Left forelimb (tissue), 1 donor: ENCODE results near the gene TMEM256.
"Not testable (repeated sequence)": the region's sequence is repeated elsewhere in the genome, so short reads cannot be mapped to it uniquely, and the experiment has no call there.

Source experiments
- DNase-seq: peaks from one replicate; pipeline ENCODE4 v3.0.0-alpha.2; 2018; ENCODE audit warnings: low spot score

Gene TMEM256

DNA sequence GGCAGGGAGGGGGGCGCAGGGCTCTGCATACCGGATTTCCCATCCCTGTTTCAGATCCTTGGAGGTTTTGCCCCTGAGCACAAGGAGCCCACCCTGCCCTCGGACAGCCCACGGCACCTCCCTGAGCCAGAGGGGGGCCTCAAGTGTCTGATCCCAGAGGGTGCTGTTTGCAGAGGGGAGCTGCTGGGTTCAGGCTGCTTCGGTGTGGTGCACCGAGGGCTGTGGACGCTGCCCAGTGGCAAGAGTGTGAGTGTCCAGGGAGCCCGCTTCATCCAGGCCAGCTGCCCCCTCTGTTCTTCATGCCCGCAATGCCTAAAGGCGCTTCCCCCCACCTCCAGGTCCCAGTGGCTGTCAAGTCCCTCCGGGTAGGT lies 20.5 kb downstream of the TMEM256 start:
- no peak for DNase-seq

DNA sequence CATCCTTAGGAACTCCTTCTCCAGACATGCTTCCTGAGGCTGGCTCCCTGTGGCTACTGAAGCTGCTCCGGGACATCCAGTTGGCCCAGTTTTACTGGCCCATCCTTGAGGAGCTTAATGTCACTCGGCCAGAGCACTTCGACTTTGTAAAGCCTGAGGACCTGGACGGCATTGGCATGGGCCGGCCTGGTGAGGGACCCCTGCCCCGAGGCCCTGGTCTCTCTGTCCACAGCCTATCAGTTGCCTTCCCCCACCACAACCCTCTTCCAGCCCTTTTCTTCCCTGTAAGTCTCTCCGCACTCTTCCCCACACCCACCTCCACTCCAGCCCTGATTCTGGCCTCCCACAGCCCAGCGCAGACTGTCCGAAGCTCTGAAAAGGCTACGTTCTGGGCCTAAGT lies 21.0 kb downstream of the TMEM256 start:
- no peak for DNase-seq

DNA sequence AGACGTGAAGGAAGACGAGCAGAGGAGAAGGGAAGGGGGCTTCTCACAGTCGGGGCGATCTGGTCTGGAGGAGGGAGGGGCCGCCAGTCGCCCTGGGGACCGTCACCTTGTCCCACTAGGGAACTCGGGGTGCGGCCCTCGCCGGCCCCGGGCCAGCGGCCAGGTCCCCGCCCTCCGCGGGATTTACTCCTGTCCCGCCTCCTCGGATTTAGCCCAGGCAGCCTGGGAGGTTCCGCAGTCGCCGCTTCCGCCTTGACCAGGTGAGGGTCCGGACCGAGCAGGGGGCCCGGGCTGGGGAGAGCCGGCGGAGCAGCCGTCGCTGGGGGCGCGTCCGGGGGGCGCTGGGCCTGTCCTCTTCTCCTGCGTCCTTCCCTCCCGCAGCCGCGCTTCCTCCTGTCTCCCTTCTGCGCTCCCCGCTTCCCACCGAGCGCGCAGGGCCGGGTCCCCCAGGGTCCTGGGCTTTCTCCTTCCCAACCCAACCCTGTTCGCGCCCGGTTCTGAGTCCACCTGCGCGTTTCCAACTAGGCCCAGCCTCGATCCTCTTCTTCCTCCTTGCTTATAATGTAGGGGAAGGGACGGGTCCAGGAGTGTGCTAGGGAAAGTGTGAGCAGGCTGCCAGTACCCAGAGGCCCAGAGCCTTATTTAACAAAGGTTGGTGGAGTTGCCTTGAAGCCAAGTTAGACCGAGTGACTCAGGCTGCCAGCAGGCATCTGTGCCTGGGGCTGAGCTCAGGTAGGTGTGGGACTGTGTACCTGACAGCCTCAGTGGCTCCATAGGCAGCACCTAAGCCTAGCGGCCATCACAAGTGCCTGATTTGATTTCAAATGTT lies 22.8 kb downstream of the TMEM256 start, which contains the start of gene TNK1:
TSS of gene TNK1 (plus strand) at position 235 of the 829 bp plus-strand sequence. CDS start 1,838 bp downstream, outside the sequence.
- DNase-seq: no peak

DNA sequence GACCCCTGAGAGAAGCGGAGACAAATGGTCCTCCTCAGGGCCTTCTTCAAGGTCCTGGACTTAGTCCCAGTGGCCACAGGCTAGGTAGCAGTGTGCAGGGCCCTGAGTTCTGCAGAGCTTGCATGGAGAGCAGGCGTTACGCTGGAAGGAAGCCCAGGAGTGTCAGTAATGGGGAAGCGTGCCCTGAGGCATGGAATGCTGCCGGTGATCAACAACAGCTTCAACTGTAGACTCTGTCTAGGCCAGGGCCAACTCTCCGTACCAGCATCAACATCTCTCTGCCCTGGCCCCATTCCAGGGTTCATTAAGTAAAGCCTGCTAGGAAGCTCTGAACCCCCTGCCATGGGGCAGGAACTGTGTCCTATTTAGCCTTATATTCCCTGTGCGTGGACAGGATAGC lies 23.6 kb downstream of the TMEM256 start:
- no peak for DNase-seq

DNA sequence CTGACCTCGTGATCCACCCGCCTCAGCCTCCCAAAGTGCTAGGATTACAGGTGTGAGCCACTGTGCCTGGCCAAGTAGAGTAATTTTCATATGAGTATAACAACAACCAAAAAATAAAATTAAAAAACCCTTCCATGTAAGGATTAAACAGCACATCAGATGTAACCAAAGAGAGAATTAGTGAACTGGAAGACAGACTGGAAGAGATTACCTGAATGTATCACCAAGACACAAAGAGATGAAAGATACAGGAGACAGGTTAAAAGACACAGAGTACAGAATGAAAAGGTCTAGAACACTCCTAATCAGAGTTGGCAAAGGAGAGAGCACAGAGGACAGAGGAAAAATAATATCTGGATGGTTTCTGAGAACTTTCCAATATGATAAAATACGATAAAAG lies 24.8 kb downstream of the TMEM256 start:
- DNase-seq: no peak

DNA sequence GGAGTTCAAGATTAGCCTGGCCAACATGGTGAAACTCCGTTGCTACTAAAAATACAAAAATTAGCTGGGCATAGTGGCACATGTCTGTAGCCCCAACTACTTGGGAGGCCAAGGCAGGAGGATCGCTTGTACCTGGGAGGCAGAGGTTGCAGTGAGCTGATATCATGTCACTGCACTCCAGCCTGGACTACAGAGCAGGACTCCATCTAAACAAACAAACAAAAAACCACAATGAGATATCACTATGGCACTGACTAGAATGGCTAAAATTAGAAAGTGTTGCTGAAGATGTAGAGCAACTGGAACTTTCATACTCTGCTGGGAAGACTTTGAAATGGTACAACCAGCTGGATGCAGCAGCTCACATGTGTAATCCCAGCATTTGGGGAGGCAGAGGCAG lies 29.5 kb downstream of the TMEM256 start:
- DNase-seq: no peak

DNA sequence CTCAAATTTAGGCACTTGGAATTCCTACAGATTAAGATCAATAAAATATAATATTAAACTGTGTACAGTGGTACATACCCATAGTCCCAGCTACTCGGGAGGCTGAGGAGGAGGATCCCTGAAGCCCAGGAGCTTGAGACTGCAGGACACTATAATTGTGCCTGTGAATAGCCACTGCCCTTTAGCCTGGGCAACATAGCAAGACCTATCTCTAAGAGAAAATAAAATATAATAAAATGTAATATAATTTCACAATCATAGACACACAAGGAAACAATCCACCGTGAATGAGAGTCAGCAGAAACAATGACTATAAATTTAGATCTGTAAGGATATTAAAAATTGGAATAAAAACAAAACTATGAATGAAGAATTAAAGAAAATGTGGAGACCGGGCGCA lies 33.0 kb downstream of the TMEM256 start:
- DNase-seq: no peak

DNA sequence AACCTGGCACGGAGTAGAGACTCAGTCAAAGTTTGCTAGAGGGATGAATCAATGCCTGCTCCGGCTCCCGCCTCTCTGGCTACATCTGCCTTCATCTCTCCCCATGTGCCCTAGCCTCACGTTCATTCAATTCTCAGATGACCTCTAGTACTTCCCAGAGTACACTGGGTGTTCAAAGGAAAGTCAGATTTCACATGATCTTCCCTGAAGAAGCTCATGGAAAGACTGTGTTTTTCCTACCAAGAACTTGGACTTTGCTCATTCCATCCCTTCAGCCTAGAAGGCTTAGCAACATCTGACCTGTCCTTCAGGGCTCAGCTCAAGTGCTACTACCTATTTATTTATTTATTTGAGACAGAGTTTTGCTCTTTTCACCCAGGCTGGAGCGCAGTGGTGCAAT lies 34.1 kb downstream of the TMEM256 start:
- DNase-seq: no peak

DNA sequence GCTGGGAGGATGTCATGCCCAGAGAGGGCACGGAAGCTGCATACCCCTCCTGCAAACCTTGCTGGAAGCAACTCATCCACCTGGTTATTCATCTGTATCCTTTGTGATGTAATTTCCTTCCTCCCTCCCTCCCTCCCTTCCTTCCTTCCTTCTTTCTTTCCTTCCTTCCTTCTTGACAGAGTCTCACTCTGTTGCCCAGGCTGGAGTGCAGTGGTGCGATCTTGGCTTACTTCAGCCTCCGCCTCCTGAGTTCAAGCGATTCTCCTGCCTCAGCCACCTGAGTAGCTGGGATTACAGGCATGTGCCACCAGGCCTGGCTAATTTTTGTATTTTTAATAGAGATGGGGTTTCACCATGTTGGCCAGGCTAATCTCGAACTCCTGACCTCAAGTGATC lies 35.3 kb downstream of the TMEM256 start:
- DNase-seq: not testable (repeated sequence)

DNA sequence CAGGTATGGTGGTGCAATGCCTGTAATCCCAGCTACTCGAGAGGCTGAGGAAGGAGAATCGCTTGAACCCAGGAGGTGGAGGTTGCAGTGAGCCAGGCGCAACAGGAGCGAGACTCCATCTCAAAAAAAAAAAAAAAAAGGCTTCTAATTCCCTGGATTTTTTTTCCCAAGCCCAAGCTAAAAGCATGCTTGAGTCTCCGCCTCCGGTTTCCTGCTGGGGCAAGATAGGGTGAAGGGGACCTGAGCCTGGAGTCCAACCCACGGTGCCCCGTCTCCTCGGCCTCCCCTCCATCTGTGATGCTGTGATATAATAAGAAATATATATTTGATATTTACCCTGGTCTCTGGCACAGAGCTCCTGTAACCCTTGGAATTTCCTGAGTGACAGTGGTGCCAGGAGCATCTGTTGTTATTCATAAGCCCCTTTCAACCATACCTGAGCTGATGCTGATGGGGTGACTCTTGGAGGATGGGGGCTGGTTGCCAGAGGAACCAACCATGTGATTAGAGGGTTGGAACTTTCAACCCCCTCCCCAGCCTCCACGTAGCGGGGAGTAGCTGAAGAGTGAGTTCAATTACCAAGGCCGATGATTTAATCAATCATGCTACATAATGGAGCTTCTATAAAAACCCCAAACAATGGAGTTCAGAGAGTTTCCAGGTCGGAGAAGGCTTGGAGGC lies 35.8 kb downstream of the TMEM256 start:
- DNase-seq: no peak

DNA sequence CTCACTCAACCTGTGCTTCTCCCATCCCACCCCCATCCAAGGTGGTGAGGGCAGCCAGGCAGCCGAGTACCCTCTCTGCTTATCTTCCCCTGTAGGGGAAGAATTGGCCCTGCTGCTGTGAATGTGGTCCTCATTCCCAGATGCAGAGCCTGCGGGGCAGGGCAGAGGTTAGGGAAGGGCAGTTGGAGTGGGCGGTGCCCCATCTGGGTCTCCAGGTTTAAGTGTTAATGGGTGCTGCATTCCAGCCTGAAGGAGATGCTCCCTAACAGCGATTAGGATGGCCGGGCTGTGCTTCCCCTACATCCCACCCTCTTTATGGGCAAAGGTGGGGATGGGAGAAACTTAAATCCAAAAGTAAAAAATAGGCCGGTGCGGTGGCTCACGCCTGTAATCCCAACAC lies 36.8 kb downstream of the TMEM256 start:
- DNase-seq: no peak

DNA sequence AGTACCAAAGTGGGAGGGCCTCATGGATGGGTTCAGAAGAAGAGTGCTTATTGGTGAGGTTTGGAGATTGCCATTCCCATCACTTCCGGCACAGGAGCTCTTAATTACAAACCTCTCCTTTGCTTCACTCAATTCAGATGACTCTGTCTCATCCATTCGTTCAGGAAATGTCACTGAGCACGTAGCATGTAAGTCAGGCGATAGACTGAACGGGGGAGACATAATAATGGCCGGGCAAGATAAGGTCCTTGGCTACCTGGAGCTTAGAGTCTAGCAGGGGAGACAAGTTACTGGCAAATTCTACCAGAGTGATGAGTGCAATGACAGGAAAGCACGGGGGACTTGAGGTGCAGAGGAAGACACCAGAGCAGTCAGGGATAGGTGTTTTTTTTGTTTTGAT lies 37.9 kb downstream of the TMEM256 start:
- DNase-seq: not testable (repeated sequence)

DNA sequence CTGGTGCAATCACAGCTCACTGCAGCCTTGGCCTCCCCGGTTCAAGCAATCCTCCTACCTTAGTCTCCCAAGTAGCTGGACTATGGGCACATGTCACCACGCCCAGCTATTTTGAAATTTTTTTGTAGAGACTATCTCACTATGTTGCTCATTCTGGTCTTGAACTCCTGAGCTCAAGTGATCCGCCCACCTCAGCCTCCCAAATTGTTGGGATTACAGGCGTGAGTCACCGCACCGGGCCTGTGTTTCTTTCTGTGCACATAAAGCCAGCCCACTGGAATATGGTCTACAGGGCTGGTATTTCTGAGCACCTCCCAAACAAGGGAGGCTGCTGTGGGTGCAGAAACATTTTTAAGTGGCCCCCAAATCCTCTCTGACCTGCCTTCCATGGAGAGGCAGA lies 40.6 kb downstream of the TMEM256 start:
- DNase-seq: no peak

DNA sequence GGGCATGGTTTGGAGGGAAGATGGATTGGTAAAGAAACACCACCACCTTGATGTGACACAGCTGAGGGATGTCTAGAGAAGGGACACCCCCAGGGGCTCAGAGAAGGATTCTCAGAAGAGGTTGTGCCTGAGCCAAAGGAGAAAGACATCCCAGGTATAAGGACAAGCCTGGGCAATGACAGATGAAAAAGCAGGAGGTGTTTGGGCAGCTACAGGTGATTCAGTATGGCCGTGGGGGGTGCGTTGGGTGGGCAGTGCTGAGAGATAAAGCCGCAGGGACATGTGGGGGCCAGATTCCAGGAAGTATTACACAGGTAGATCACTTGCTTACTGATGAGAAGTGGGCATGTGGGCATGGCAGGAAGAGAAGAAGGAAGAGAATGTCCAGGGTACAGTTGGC lies 42.0 kb downstream of the TMEM256 start:
- no peak for DNase-seq

DNA sequence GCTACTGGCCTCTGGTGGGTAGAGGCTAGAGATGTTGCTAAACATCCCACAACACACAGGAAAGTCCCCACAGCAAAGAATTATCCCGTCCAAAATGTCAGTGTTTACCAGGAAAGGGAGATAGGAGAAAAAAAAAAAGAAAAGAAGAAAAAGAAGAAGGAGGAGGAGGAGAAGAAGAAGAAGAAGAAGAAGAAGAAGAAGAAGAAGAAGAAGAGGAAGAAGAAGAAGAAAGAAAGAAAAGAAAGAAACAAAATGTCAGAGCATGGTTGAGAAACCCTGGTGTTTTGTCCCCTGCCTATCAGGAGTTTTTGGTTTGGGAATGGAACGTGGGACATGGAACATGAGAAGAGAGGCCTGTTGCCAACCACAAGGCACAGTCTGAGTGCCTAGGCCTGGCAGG lies 46.5 kb downstream of the TMEM256 start:
- DNase-seq: no peak

DNA sequence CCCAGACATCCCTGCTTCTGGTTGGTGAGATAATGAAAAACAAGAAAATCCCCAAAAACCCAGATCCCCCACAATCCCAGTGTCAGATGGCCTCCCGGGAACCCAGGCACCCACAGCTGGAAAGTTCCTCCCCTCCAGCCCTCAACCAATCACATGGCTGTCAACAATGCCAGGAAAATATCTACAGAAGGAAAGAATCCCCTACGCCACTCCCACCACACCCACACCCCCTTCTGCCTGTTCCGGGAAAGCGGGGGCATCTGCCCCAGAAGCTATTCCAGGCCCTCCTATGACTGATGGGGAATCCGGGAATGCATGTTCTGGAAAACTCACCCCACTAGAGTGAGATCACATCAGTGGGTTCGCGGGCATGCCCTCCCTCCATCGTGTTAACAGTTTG lies 47.1 kb downstream of the TMEM256 start:
- no peak for DNase-seq

DNA sequence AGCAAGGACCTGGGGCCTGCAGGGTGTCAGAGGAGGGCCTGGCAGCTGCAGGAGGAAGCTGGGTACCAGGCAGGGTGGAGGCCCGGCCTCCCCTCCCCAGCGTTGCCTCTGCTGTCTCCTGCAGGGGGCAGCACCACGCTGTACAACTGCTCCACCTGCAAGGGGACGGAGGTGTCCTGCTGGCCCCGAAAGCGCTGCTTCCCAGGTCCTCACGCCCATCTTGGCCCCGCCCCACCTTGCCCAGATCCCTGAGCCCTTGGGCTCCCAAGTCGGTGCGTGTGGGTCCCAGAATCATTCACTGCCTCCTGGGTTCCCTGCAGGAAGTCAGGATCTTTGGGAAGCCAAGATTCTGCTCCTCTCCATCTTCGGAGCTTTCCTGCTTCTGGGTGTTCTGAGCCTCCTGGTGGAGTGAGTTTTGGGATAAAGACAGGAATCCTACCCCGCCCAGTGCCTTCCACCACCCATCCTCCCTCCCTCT lies 47.8 kb downstream of the TMEM256 start:
- DNase-seq: no peak

DNA sequence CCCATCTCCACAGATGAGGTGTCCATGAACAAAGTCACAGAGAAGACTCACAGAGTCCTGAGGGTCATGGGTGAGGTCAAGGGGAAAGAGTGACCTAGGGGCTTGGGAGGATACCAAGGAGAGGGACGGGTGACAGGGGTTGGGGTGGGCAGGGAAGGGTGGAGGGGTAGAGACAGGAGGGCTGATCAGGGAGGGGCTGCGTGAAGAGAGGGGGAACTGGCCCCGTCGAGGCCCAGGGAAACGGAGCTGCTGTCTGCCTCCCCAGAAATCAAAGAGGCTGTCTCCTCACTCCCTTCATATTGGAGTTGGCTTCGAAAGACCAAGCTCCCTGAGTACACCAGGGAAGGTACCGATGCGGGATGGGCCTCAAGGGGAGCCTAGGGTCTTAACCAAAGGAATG lies 48.3 kb downstream of the TMEM256 start:
- DNase-seq: no peak

DNA sequence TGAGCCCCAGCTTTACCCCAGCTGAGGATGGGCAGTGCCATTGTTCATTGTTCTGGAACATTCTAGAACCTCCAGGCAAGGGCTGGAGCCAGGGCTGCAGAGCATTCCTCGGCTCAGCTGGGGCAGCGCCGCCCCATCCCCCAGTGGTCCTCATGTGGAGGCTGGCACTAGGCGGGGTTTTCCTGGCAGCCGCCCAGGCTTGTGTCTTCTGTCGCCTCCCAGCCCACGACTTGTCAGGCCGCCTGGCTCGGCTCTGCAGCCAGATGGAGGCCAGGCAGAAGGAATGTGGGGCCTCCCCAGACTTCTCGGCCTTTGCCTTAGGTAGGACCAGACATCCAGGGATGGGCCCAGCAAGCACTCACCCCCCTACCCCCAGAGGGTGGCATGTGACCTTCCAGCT lies 48.8 kb downstream of the TMEM256 start, which contains the start of gene TMEM95:
TSS of gene TMEM95 (plus strand) at position 104 of the 400 bp plus-strand sequence. CDS start at position 153, 49 bp downstream.
- no peak for DNase-seq

DNA sequence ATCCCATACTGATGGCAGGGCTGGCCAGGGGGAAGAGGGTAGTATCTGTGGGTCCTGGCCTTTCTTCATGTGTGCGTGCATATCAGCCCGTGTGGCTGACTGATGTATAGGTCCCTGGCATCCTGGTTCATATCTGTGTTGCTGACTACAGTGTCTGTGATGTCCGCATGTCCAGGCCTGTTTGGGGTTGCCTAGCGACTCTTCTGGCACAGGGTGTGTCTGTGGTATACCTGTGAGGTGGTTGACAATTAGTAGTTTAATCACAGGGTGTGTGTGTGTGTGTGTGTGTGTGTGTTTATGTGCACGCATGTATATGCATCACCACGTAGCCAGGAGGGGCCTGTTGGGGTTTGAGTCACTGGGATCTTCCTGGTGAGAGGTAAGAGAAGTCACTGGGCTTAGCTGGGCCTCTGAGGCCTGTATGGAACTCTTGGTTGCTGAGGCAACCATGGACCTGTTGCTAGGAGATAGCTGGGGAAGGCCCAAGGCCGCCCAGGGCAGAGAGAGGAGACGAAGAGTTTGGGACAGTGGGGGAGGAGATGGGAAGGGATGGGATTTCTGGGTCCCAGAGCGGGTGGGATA lies 49.5 kb downstream of the TMEM256 start:
- no peak for DNase-seq
